CD4-positive, alpha-beta T cell (primary cell): Measurements from ENCODE around the gene FAT1. TPM values are rescaled to one million over a fixed set of nuclear protein-coding genes. Genes with fewer than 3 reads are reported as not detected.

Experiments
- ATAC-seq: fragments of 200-7000 bp; cut with Tn5 transposase; one replicate; pipeline ENCODE4 v1.10.0; 2022; ENCODE audit warnings: mild to moderate bottlenecking; ENCODE audit not compliant: poor library complexity
- CTCF ChIA-PET: fragments of 350-600 bp; sonication (Branson Sonifier 250); formaldehyde crosslinking; loops from one replicate; lab custom pipeline; 2021; ENCODE audit warnings: antibody characterized with exemption, inconsistent platforms; lab: Charles Lee
- POLR2A ChIA-PET: fragments of 350-600 bp; sonication (Branson Sonifier 250); formaldehyde crosslinking; loops from one replicate; lab custom pipeline; 2021; ENCODE audit warnings: antibody characterized with exemption, inconsistent platforms; lab: Charles Lee
- DNase-seq, 14 experiments: peaks; one replicate each; pipeline ENCODE4 v3.0.0-alpha.2; 2013 to 2020; ENCODE audit warnings: mixed read lengths in 2 of 14
- H3K27ac ChIP-seq, 2 donors: one replicate each; pipeline versions ENCODE4 v1.5.1 to v1.7.0; 2013; ENCODE audit warnings: low read length in 2 of 2, low read depth in 1 of 2, mild to moderate bottlenecking in 1 of 2
- H3K27me3 ChIP-seq, 2 experiments: 1 replicate in 1 of 2; 2 replicates in 1 of 2; pipeline versions ENCODE4 v1.6.1 to v1.7.0; 2013; ENCODE audit warnings: low read length in 2 of 2, control low read depth in 1 of 2, mild to moderate bottlenecking in 1 of 2, moderate library complexity in 1 of 2; ENCODE audit not compliant: insufficient read depth in 2 of 2, control insufficient read depth in 1 of 2
- H3K36me3 ChIP-seq: one replicate; pipeline ENCODE4 v1.6.1; 2013; ENCODE audit warnings: low read length, control low read depth; ENCODE audit not compliant: insufficient read depth
- H3K4me1 ChIP-seq: one replicate; pipeline ENCODE4 v1.6.1; 2013; ENCODE audit warnings: low read length, control low read depth; ENCODE audit not compliant: insufficient read depth
- H3K4me3 ChIP-seq: one replicate; pipeline ENCODE4 v1.5.1; 2013; ENCODE audit warnings: mild to moderate bottlenecking, low read length, moderate library complexity
- H3K9me3 ChIP-seq, 2 experiments: 1 replicate in 1 of 2; 2 replicates in 1 of 2; pipeline versions ENCODE4 v1.6.1 to v1.7.0; 2013; ENCODE audit warnings: low read length in 2 of 2, mild to moderate bottlenecking in 2 of 2, control low read depth in 1 of 2, moderate library complexity in 1 of 2; ENCODE audit not compliant: control insufficient read depth in 1 of 2, insufficient read depth in 1 of 2
- H3K27ac Mint-ChIP-seq: one replicate; pipeline ENCODE4 v1.8.0; 2020; ENCODE audit warnings: mixed read lengths
- H3K27me3 Mint-ChIP-seq: one replicate; pipeline ENCODE4 v1.8.0; 2021; ENCODE audit warnings: mixed read lengths
- H3K36me3 Mint-ChIP-seq: one replicate; pipeline ENCODE4 v1.8.0; 2021; ENCODE audit warnings: low read depth, mixed read lengths
- H3K4me1 Mint-ChIP-seq: one replicate; pipeline ENCODE4 v1.8.0; 2021; ENCODE audit warnings: low read depth, mixed read lengths
- H3K4me3 Mint-ChIP-seq: one replicate; pipeline ENCODE4 v1.8.0; 2020; ENCODE audit warnings: mild to moderate bottlenecking, mixed read lengths
- H3K9me3 Mint-ChIP-seq: one replicate; pipeline ENCODE4 v1.8.0; 2020; ENCODE audit warnings: mixed read lengths
- intact Hi-C, 2 experiments: fragments of 100-400 bp; cut with DNase I in 1 of 2; cut with micrococcal nuclease in 1 of 2; formaldehyde crosslinking; loops; one replicate each; pipeline versions ENCODE4 v1.15.1 to v1.9.0; 2023 to 2025; cut with DNase I, micrococcal nuclease
- total RNA-seq, 174 experiments: library from RNA in 2 of 174; stranded (reverse) in 2 of 174; gene quantifications; one replicate each; pipeline ENCODE4 v1.2.3 and lab custom pipeline; 2021 to 2026
- TF ChIP-seq, protein P1 (sequence below): fragments of 200-600 bp; IDR thresholded peaks from one replicate; pipeline ENCODE4 v1.8.0; 2022; ENCODE audit warnings: antibody characterized with exemption, mild to moderate bottlenecking

Gene FAT1
- total RNA-seq, 2 experiments from 2014 or later: 0.03 TPM; not detected in 1

- Histone ChIP-seq H3K9me3 (peaks cover 0 to 4% of the 10 kb centered on the region in 2 experiments), H3K27me3 (no peaks in the 10 kb centered on the region), H3K4me3 (no peak overlapping the region), H3K4me1 (no peaks in the 10 kb centered on the region), H3K36me3 (no peaks in the 10 kb centered on the region), H3K27ac (no peak overlapping the region)
- peaks cover 2% of the 10 kb centered on the region for H3K9me3 Mint-ChIP-seq
- DNase-seq: no peak
- ChIA-PET CTCF (no interaction called here), POLR2A (no interaction called here)
- H3K4me3 Mint-ChIP-seq: no peak overlapping the region
- intact Hi-C loops: no loop called here
- no peaks in the 10 kb centered on the region for H3K36me3 Mint-ChIP-seq
- TF ChIP-seq, protein P1, sequence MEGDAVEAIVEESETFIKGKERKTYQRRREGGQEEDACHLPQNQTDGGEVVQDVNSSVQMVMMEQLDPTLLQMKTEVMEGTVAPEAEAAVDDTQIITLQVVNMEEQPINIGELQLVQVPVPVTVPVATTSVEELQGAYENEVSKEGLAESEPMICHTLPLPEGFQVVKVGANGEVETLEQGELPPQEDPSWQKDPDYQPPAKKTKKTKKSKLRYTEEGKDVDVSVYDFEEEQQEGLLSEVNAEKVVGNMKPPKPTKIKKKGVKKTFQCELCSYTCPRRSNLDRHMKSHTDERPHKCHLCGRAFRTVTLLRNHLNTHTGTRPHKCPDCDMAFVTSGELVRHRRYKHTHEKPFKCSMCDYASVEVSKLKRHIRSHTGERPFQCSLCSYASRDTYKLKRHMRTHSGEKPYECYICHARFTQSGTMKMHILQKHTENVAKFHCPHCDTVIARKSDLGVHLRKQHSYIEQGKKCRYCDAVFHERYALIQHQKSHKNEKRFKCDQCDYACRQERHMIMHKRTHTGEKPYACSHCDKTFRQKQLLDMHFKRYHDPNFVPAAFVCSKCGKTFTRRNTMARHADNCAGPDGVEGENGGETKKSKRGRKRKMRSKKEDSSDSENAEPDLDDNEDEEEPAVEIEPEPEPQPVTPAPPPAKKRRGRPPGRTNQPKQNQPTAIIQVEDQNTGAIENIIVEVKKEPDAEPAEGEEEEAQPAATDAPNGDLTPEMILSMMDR: no peak
- peaks cover 4% of the 10 kb centered on the region for H3K27me3 Mint-ChIP-seq
- H3K27ac Mint-ChIP-seq: no peak overlapping the region
- ATAC-seq: no peak
- H3K4me1 Mint-ChIP-seq: no peaks in the 10 kb centered on the region
These were observed 54.4 kb downstream of the FAT1 start for GRCh38 chr4:186669159-186669731.

DNA sequence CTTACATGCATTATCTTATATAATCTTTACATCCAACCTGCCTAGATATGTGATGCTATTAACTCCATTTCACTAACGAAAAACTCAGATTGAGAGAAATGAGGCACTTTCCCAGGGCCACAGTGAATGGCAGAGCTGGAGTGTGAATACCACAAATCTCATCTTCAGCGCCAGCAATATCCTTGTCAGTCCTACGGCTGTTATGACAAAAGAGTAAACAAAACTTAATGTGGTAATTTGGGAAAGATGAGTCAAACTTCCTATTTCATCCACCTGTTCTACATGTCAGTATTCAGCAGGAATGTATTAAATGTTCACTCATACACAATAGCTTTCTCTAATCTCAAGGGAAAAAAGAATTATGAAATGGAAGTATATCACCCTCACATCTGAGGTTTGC, 56.9 kb downstream of the FAT1 start:
- H3K36me3 Mint-ChIP-seq: no peaks in the 10 kb centered on the region
- peaks cover 0 to 6% of the 10 kb centered on the region in 2 experiments for H3K9me3 ChIP-seq
- no peak overlapping the region for H3K4me3 Mint-ChIP-seq
- no peaks in the 10 kb centered on the region for H3K27me3 ChIP-seq
- no peak overlapping the region for H3K27ac ChIP-seq
- TF ChIP-seq, protein P1: no peak
- H3K27ac Mint-ChIP-seq: no peak overlapping the region
- peaks cover 4% of the 10 kb centered on the region for H3K27me3 Mint-ChIP-seq
- H3K4me1 ChIP-seq: no peaks in the 10 kb centered on the region
- no peaks in the 10 kb centered on the region for H3K4me1 Mint-ChIP-seq
- no peak for ATAC-seq
- no peak for DNase-seq
- ChIA-PET POLR2A (no interaction called here), CTCF (no interaction called here)
- no peak overlapping the region for H3K4me3 ChIP-seq
- H3K9me3 Mint-ChIP-seq: peaks cover 2% of the 10 kb centered on the region
- H3K36me3 ChIP-seq: no peaks in the 10 kb centered on the region
- intact Hi-C loops: no loop called here

DNA sequence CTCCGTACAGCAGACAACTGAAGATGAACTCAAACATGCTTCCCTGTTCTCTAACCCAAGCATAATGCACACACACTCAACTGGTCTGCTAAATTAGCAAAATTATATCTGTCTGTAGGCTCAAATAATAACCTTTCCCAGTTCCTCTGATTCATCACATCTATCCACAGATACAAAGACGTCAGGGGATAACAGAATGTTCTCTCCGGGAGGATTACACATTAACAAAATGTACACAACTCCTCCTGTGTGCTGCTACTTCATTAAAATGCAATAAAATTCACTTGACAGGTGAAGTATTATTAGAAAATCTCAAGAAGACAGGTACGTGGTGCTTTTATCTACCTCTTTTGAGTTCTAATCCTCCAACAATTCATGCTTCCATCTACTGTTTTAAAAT, 57.4 kb downstream of the FAT1 start:
- CTCF ChIA-PET: no interaction called here
- H3K36me3 ChIP-seq: no peaks in the 10 kb centered on the region
- Mint-ChIP-seq H3K36me3 (no peaks in the 10 kb centered on the region), H3K9me3 (peaks cover 2% of the 10 kb centered on the region), H3K4me1 (no peaks in the 10 kb centered on the region), H3K27me3 (peaks cover 4% of the 10 kb centered on the region), H3K27ac (no peak overlapping the region), H3K4me3 (no peak overlapping the region)
- intact Hi-C loops: no loop called here
- peaks cover 0 to 8% of the 10 kb centered on the region in 2 experiments for H3K9me3 ChIP-seq
- TF ChIP-seq, protein P1: no peak
- H3K4me3 ChIP-seq: no peak overlapping the region
- no peak for ATAC-seq
- no peaks in the 10 kb centered on the region for H3K4me1 ChIP-seq
- POLR2A ChIA-PET: no interaction called here
- no peaks in the 10 kb centered on the region for H3K27me3 ChIP-seq
- DNase-seq: no peak
- H3K27ac ChIP-seq: no peak overlapping the region
